ENCODE data around the gene CEP126. TPM values are rescaled to one million over a fixed set of nuclear protein-coding genes. Genes with fewer than 3 reads are reported as not detected.

CEP126 gene
- total and polyA plus RNA-seq, 2 of the 13 experiments (the other 11 are each of a cell fraction or from before 2014, with no cell fraction given), result 1.4 to 1.7 TPM

DNA sequence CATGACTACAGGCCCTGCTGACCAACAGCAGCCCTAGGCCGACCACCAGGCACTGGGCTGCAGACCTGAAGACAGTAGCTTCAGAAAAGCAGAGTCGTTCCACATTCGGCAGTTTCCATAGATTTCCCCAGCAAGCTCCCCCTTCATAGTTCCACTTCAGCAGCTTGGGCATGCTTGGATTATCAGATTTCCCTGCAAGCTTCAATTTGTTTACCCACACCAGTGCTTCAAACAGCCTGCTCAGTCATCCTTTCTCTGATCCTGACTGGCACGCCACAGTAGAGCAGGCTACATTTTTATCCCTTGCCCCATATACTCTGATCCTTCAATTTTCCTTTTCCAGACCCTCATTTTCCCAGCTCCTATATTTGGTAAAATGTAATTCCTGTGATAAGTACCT lies 81.3 kb downstream of the CEP126 start:
- no peak overlapping the region for H3K4me3 ChIP-seq (replicated peaks in 1 of 3; ENCODE audit: insufficient read depth in 1 of 3, low read depth in 2 of 3, low read length in 3 of 3)
- FAIRE-seq (no peak), DNase-seq (ENCODE audit: low spot score) (peak; percentile 60), ATAC-seq (peak; percentile 12; the same call in 1 of the 3 replicates)
- CTCF ChIA-PET (ENCODE audit: low intra/inter-chr PET ratio, low total read pairs), result no interaction called here
- in situ Hi-C loops (cut with HindIII; ENCODE audit: extremely low pct_ligation_motif_present, low pct_unique_long_range_greater_than_20kb), result no loop called here
- H4K20me1 ChIP-seq (ENCODE audit: insufficient read depth, low read length), result no peaks in the 10 kb centered on the region
- BruUV-seq (replicated peaks), result no TSS peak
- no peaks in the 10 kb centered on the region for H3K9me3 ChIP-seq (ENCODE audit: low read length)
- H3K4me2 ChIP-seq (ENCODE audit: low read depth, low read length), result no peak overlapping the region; the same call in 1 of the 2 replicates
- H2AFZ ChIP-seq (ENCODE audit: low read length), result no peak overlapping the region
- no peaks in the 10 kb centered on the region for H3K36me3 ChIP-seq (replicated peaks in 1 of 2; ENCODE audit: control insufficient read depth in 1 of 2, insufficient read depth in 2 of 2, low read length in 2 of 2)
- intact Hi-C loops (cut with micrococcal nuclease; ENCODE audit: unreplicated experiment), result no loop called here
- no peak overlapping the region for H3K27ac ChIP-seq (ENCODE audit: extremely low read length, insufficient read depth, low read length)
- no peak overlapping the region for H3K9ac ChIP-seq (ENCODE audit: insufficient read depth, low read depth, low read length)
- peaks cover 45% of the 10 kb centered on the region for H3K4me1 ChIP-seq (ENCODE audit: insufficient read depth, low read length)
- POLR2A ChIA-PET, result no interaction called here
- H3K79me2 ChIP-seq (ENCODE audit: insufficient read depth, low read length), result no peaks in the 10 kb centered on the region
- 78% methylated on average over 4 of the region's 4 CpGs for WGBS (ENCODE audit: low lambda C conversion rate)
- no peaks in the 10 kb centered on the region for H3K27me3 ChIP-seq (ENCODE audit: control insufficient read depth in 1 of 2, insufficient read depth in 2 of 2, low read length in 2 of 2)
- TF ChIP-seq ZNF556 (CRISPR knock-in tag; IDR thresholded peaks at IDR 0.05; ENCODE audit: borderline replicate concordance) (no peak), CEBPG (CRISPR knock-in tag; IDR thresholded peaks at IDR 0.05) (no peak), ZNF256 (CRISPR knock-in tag; conservative IDR thresholded peaks at IDR 0.05) (no peak), GTF3A (CRISPR knock-in tag; conservative IDR thresholded peaks at IDR 0.05) (no peak), REXO4 (CRISPR knock-in tag; IDR thresholded peaks at IDR 0.05; ENCODE audit: borderline replicate concordance) (no peak), MLLT10 (CRISPR knock-in tag; IDR thresholded peaks at IDR 0.05) (no peak), ZFP36L2 (CRISPR knock-in tag; IDR thresholded peaks at IDR 0.05) (no peak), ISL2 (CRISPR knock-in tag; IDR thresholded peaks at IDR 0.05) (0 out of 2 replicates have a peak, but pooled peaks have one; percentile 31), SOX5 (CRISPR knock-in tag; IDR thresholded peaks at IDR 0.05; ENCODE audit: borderline replicate concordance) (no peak), FOSL2 (CRISPR knock-in tag; IDR thresholded peaks at IDR 0.05) (0 out of 2 replicates have a peak, but pooled peaks have one; percentile 13), FOXP1 (IDR thresholded peaks at IDR 0.05) (no peak), FOXP1 (CRISPR knock-in tag; IDR thresholded peaks at IDR 0.05) (0 out of 2 replicates have a peak, but pooled peaks have one; percentile 6), MIER2 (CRISPR knock-in tag; IDR thresholded peaks at IDR 0.05) (no peak), ZNF451 (CRISPR knock-in tag; IDR thresholded peaks at IDR 0.05) (no peak), SIX4 (CRISPR knock-in tag; IDR thresholded peaks at IDR 0.05) (no peak)
- TF ChIP-seq, protein P1, sequence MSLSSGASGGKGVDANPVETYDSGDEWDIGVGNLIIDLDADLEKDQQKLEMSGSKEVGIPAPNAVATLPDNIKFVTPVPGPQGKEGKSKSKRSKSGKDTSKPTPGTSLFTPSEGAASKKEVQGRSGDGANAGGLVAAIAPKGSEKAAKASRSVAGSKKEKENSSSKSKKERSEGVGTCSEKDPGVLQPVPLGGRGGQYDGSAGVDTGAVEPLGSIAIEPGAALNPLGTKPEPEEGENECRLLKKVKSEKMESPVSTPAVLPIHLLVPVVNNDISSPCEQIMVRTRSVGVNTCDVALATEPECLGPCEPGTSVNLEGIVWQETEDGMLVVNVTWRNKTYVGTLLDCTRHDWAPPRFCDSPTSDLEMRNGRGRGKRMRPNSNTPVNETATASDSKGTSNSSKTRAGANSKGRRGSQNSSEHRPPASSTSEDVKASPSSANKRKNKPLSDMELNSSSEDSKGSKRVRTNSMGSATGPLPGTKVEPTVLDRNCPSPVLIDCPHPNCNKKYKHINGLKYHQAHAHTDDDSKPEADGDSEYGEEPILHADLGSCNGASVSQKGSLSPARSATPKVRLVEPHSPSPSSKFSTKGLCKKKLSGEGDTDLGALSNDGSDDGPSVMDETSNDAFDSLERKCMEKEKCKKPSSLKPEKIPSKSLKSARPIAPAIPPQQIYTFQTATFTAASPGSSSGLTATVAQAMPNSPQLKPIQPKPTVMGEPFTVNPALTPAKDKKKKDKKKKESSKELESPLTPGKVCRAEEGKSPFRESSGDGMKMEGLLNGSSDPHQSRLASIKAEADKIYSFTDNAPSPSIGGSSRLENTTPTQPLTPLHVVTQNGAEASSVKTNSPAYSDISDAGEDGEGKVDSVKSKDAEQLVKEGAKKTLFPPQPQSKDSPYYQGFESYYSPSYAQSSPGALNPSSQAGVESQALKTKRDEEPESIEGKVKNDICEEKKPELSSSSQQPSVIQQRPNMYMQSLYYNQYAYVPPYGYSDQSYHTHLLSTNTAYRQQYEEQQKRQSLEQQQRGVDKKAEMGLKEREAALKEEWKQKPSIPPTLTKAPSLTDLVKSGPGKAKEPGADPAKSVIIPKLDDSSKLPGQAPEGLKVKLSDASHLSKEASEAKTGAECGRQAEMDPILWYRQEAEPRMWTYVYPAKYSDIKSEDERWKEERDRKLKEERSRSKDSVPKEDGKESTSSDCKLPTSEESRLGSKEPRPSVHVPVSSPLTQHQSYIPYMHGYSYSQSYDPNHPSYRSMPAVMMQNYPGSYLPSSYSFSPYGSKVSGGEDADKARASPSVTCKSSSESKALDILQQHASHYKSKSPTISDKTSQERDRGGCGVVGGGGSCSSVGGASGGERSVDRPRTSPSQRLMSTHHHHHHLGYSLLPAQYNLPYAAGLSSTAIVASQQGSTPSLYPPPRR (CRISPR knock-in tag; IDR thresholded peaks at IDR 0.05; ENCODE audit: borderline replicate concordance), result no peak
- TF ChIP-seq, protein P2, sequence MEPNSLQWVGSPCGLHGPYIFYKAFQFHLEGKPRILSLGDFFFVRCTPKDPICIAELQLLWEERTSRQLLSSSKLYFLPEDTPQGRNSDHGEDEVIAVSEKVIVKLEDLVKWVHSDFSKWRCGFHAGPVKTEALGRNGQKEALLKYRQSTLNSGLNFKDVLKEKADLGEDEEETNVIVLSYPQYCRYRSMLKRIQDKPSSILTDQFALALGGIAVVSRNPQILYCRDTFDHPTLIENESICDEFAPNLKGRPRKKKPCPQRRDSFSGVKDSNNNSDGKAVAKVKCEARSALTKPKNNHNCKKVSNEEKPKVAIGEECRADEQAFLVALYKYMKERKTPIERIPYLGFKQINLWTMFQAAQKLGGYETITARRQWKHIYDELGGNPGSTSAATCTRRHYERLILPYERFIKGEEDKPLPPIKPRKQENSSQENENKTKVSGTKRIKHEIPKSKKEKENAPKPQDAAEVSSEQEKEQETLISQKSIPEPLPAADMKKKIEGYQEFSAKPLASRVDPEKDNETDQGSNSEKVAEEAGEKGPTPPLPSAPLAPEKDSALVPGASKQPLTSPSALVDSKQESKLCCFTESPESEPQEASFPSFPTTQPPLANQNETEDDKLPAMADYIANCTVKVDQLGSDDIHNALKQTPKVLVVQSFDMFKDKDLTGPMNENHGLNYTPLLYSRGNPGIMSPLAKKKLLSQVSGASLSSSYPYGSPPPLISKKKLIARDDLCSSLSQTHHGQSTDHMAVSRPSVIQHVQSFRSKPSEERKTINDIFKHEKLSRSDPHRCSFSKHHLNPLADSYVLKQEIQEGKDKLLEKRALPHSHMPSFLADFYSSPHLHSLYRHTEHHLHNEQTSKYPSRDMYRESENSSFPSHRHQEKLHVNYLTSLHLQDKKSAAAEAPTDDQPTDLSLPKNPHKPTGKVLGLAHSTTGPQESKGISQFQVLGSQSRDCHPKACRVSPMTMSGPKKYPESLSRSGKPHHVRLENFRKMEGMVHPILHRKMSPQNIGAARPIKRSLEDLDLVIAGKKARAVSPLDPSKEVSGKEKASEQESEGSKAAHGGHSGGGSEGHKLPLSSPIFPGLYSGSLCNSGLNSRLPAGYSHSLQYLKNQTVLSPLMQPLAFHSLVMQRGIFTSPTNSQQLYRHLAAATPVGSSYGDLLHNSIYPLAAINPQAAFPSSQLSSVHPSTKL (CRISPR knock-in tag; IDR thresholded peaks at IDR 0.05), result peak; percentile 49; the same call in 1 of the 2 replicates
- TF ChIP-seq, protein P3, sequence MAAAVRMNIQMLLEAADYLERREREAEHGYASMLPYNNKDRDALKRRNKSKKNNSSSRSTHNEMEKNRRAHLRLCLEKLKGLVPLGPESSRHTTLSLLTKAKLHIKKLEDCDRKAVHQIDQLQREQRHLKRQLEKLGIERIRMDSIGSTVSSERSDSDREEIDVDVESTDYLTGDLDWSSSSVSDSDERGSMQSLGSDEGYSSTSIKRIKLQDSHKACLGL (CRISPR knock-in tag; IDR thresholded peaks at IDR 0.05), result no peak

Measured in HepG2 (cell line).